Astrocyte of the spinal cord (primary cell): ENCODE measurements around the gene DPH7.

ENCODE experiments used
- DNase-seq: peaks from one replicate; pipeline ENCODE4 v3.0.0; 2011; ENCODE audit warnings: low read depth, low spot score
- H3K4me3 ChIP-seq: 2 replicates; pipeline ENCODE4 v1.5.1; 2011; ENCODE audit warnings: low read depth, mild to moderate bottlenecking, low read length, moderate library complexity
- CTCF ChIP-seq: IDR thresholded peaks from 2 replicates; pipeline ENCODE4 v1.5.1; 2012; ENCODE audit warnings: low read depth, mild to moderate bottlenecking, low read length, inconsistent platforms
- in situ Hi-C: cut with HindIII; loops from 2 replicates; pipeline ENCODE4 v1.10.0; 2017; ENCODE audit warnings: low sequenced_read_pairs

DPH7 gene

GRCh38 chr9:137619240-137620047 is 40.7 kb upstream of the DPH7 start:
- DNase-seq: peak; percentile 48

GRCh38 chr9:137618105-137619067 is 39.7 kb upstream of the DPH7 start, which contains the start of gene EHMT1:
TSS of gene EHMT1 (plus strand) at chr9:137619005. CDS start at chr9:137619029, 24 bp downstream.
- peak within 1 kb of the TSS; percentile 96 for H3K4me3 ChIP-seq
- in situ Hi-C loops: no loop called here
- no peak for TF ChIP-seq CTCF
- DNase-seq: peak; percentile 71

More at GRCh38 chr9:137619240-137620047, 40.7 kb upstream of the DPH7 start:
- TF ChIP-seq CTCF: no peak
- peak overlapping the region; percentile 81 for H3K4me3 ChIP-seq
- in situ Hi-C loops: no loop called here

GRCh38 chr9:137615387-137615871 is 36.7 kb upstream of the DPH7 start:
- no peak overlapping the region for H3K4me3 ChIP-seq
- no peak for DNase-seq
- in situ Hi-C loops: no loop called here
- TF ChIP-seq CTCF: no peak

- no peak for TF ChIP-seq CTCF
- no peak for DNase-seq
- in situ Hi-C loops: no loop called here
- H3K4me3 ChIP-seq: no peak overlapping the region
Measured at GRCh38 chr9:137614631-137615386, 36.1 kb upstream of the DPH7 start.

GRCh38 chr9:137613738-137614523 is 35.2 kb upstream of the DPH7 start:
- in situ Hi-C loops: no loop called here
- H3K4me3 ChIP-seq: no peak overlapping the region
- no peak for TF ChIP-seq CTCF
- DNase-seq: no peak
